ENCODE results near the gene NUDT17.
A peak's percentile ranks its signal among the peaks of the same experiment; 100 is the strongest.
"Not testable (repeated sequence)": the region's sequence is repeated elsewhere in the genome, so short reads cannot be mapped to it uniquely, and the experiment has no call there.

The NUDT17 gene, protein sequence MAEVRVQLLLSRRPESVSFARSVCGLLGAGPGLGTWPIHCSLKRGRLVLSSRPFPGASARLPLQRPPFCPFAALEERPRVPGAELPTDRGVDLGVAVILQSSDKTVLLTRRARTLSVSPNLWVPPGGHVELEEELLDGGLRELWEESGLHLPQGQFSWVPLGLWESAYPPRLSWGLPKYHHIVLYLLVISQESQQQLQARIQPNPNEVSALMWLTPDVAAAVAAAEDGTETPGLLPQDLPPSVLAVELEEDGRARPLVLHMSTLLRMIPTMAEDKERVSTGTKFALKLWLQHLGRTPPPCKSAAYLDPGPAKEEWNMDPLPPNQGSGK

DNA sequence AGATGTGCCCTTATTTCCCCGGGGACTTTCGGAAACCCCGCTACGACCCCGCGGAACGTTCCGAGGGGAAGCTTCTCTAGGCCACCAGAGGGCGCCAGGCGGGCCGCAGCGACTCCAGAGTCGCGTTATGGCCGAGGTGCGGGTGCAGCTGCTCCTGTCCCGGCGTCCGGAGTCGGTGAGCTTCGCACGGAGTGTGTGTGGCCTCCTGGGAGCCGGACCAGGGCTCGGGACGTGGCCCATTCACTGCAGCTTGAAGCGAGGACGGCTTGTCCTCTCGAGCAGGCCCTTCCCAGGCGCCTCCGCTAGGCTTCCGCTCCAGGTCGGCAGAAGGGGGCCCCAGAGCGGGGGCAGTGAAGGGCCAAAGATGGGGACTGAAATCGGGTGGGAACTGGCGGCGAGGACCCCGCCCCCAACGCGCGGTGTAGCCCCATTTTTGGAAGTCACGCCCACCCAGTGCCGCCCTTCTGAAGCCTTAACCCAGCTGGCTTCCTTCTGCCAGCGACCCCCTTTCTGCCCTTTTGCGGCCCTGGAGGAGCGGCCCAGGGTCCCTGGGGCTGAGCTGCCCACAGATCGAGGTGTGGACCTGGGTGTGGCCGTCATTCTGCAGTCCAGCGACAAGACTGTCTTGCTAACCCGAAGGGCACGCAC, at the start of gene NUDT17:
NUDT17 (plus strand) TSS at position 117 of the 648 bp plus-strand sequence; CDS start at position 128, 11 bp downstream.
- peak; percentile 89 for DNase-seq

DNA sequence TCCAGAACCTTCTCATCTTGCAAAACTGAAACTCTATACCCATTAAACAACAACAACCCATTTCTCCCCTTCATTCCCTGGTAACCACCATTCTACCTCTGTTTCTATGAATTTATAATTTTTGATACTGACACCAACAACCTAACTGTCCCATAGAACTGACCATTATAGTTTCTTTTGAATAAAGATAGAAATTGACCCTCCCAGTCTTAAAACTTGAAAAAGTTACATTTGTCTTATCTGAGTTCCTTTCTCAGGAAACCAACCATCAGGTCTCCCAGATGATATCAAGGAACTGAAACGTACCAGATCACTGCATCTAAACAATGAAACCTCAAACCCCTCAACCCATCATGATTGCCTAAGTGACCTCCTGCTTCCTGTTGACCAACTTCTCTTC, 48.7 kb upstream of the NUDT17 start:
- DNase-seq, result no peak

DNA sequence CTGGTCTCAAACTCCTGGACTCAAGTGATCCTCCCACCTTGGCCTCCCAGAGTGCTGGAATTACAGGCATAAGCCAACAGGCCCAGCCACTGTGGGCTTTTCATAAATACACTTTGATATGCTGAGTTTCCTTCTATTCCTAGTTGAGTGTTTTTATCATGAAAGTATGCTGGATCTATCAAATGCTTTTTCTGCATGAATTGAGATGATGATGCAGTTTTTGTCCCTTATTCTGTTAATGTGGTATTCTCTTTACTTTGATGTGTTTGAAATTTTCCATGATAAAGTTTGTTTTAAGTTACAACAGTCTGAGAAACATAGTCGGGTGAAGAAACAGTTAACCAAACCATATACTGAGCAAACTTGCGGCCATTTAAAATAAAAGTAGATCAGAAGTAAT, 45.6 kb upstream of the NUDT17 start:
- no peak for DNase-seq

DNA sequence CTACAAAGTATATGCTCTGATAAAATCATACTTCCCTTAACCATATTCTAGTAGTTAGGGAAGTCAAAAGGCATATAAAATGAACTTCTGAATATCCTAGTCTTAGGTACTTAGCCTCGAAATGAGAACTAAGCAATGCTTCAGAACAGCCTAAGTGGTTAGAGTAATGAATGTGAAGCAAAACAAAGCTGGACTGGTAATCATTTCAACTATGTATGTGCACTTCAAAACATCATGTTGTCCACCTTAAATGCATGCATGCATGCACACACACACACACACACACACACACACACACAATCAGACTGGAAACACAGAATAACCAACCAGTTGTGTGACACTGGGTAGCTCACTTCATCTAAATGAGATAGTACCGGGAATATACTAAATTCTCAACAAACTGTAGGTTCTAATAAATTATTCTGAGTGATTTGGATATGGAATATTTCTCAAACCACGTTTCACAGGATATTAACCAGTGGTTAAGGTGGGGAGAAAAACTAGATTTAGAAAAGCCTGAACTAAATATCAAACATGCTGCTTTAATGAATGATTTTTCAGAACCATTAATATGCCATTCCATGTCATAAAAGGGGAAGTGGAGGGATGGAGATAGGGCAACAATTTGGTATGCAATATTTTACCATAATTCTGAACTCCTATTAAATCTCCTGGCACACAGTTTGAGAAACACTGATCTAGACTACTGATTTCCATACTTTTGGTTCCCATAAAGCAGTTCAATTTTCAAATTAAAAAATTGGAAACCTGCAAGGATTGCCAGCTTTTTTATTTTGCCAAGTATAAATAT, 41.0 kb upstream of the NUDT17 start:
- DNase-seq, result no peak

DNA sequence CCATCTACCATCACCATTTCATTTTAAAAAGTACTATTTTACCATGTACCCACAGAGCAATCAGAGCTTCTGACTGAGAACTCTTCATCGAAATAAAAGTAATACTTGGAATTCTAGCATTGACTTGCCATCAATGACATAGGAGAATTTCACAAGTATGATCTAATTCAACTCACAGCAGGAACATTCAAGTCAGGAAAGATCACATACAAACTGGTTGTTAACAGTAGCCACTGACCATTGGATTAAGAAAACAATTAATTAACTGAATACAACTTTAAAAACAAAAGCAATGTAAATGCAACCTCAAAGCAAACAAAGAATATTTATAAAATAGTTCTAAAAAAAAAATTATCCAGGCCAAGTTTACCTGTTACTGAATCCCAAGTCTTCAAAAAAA, 40.4 kb upstream of the NUDT17 start:
- DNase-seq, result no peak

DNA sequence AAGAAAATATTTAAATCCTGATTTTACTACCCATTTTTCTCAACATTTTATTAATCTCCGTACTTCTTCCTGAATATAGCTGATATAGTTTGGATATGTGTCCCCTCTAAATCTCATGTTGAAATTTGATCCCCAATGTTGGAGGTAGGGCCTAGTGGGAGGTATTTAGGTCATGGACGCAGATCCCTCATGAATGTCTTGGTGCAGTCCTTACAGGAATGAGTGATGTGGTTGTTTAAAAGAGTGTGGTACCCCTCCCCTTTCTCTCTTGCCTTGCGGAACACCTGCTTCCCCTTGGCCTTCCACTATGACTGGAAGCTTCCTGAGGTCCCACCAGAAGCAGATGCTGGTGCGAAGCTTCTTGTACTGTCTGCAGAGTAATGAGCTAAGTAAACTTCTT, 39.0 kb upstream of the NUDT17 start:
- DNase-seq, result no peak

DNA sequence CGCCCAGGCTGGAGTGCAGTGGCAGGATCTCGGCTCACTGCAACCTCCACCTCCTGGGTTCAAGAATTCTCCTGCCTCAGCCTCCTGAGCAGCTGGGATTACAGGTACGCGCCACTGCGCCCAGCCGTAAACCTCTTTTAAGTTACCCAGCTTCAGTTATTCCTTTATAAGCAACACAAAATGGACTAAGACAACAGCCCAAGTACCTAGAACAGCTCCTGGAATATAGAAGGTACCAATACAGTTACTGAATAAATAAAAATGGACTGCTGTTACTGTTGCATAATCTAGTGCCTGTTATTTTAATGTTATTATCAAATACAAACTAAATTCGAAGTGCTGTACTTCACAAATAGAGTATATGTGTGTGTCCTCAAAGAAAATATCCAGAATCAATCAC, 38.6 kb upstream of the NUDT17 start:
- DNase-seq, result no peak

DNA sequence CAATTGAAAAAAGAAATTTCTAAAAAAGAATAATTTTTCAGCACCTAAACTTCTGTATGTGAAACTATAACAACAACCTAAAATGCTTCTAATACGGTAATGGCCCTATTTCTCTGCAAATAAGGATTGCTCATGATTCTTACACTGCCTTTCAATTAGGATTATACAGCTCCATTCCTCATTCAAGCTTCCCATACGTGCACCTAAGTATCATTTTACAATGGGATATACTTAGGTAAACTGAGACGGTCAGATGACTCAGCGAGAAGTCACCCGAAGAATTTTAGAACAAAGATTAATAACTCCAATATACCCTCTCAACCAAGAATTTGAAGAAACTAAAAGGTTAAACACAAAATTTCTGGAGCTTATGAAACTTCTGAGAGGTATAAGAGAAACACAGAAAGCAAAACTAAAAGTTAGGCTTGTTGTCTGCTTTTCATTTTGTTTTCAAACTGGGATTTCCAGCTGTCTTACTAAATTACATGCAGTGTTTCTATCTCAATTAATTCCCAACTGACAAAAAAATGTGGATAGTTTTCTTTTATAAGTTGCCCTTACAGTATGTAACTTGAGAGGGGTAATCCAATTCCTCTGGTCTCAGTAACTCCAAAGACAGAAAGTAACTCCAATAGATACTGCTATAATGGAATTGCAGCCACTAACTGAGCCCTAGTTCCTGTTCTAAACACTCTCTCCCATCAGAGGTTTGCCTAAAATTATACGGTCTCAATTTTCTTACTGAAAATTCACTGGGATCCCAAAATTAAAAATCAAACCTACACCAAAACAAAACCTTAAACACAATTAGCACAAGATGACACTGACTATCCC, 32.2 kb upstream of the NUDT17 start:
- not testable (repeated sequence) for DNase-seq

DNA sequence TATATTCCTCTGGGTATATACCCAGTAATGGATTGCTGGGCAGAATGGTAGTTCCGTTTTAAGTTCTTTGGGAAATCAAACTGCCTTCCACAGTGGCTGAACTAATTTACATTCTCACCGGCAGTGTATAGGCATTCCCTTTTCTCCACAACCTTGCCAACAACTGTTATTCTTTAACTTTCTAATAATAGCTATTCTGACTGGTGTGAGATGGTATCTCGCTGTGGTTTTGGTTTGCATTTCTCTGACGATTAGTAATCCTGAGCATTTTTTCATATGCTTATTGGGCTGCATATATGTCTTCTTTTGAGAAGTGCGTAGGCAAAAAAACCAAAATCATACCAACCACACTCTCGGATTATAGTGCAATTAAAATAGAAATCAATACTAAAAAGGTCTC, 27.3 kb upstream of the NUDT17 start:
- DNase-seq, result not testable (repeated sequence)

DNA sequence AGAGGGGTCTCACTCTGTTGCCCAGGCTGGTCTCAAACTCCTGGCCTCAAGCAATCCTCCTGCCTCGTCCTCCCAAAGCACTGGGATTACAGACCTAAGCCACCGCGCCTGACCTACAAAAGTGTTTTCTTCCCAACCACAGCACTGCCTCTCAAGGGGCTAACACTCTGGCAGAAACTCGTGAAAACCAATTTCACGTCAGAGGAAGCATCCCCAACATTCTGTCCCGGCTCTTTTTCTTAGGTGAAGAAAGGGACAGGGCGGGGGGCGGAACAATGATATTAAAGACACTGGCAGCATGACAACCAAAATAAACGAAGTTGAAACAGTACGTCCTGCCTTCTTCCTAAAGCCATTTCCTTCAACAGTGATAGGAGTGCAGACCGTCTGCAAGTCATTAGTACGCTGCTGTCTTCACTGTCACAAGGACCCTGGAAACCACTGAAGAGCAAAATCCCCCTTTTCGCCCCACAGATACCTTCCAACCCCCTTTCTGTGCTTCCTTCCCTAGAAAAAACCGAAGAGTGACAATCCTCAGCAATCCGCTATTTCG, 22.6 kb upstream of the NUDT17 start:
- not testable (repeated sequence) for DNase-seq

DNA sequence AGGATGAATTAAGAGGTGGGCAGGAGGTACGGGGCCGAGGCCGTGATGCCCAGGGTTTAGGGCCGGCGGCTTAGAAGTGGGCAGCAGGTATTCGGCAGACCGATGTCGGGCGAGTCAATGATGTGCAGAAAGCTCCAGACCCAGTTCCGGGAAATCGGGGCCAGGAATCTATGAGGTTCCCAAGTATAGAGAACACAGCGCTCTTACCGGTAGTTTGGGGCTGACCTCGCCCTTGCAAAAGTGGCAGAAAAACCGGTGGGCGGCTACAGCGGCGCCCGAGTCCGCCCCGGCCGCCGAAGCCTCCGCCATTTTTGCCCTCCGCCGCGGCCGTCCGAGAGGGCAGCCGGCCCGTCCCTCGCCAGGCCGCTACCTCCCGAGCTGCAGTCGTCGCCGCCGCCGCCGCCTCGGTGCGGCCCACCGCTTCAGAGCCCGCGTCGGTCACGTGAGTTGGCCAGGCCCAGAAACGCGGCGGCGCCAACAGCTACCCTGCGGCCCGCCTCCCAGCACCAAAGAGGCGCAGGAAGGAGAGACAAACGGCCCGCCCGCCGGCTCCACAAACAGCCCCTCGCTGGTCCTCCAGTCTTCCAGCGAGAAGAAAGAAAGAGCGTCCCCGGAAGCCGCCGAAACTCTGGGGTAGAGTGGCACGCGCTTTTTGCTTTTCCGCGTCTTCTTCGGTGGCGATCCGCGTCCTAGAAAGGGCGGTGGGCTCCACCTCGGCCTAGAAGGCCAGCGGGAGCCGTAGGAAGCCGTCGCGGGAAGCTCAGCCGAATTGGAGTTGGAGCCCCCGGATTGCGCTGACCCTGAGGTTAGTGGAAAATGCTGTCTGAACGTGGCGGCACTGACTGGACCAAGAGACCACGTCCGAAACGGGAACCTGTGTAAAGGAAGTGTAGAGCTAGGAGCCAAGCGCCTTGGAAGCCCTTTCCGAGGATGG, 21.6 kb upstream of the NUDT17 start, which contains the start of the genes POLR3C and RNF115:
POLR3C (plus strand) TSS at position 636 of the 934 bp plus-strand sequence. CDS start 1,577 bp downstream, outside the sequence.
RNF115 (minus strand) TSS at position 531 of the 934 bp plus-strand sequence; CDS start at position 309, 222 bp downstream.
- DNase-seq, result peak; percentile 96

DNA sequence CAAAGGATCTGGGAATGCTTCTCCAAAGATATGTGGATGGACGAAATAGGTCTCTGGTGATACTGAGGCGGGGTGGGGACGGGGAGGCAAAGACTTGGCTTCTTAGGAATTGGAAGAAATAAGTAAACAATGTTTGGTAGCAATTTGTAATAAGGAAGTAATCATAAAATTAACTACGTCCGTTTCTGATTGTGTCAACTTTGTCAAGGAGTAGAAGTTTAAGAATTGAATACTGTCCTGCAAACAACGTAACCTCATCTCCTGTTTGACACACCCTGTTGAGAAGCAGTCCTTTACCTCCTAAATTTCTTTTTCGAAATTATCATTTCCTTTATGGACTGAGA, 21.0 kb upstream of the NUDT17 start:
- no peak for DNase-seq

DNA sequence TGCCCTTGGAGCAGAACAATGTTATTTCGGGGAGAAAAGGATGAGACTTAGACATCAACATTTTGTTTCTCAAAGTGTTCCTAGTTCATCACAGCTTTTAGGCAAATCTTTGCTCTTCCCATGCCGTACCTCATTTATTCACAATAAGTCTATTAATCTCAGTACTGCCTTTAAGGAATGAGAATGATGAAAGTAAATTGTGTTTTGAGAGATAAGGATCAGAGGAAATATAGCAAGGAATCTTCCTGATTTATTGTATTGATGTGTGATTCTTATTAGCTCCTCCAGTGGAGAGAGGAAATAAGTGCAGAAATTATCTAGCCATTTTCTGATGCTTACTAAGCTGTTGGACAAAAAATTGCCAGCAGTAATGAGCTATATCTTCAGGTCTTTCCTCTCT, 19.4 kb upstream of the NUDT17 start:
- no peak for DNase-seq

DNA sequence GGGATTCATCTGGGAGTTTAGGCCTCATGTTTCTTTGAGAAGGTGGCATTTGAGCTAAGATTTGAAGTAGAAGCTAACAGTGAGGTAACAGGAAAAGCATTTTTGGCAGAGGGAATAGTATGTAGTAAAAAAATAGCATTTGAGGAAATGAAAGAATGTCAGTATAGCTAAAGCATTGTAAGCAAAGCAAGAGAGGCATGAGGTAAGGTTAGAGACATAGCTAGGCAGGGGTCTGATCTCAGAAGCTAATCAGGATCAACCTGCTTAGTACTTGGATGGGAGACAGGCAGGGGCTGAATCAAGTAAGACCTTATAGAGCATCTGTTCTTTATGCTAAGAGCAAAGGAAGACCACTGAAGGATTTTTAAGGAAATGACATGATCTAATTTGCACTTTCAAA, 17.5 kb upstream of the NUDT17 start:
- no peak for DNase-seq

DNA sequence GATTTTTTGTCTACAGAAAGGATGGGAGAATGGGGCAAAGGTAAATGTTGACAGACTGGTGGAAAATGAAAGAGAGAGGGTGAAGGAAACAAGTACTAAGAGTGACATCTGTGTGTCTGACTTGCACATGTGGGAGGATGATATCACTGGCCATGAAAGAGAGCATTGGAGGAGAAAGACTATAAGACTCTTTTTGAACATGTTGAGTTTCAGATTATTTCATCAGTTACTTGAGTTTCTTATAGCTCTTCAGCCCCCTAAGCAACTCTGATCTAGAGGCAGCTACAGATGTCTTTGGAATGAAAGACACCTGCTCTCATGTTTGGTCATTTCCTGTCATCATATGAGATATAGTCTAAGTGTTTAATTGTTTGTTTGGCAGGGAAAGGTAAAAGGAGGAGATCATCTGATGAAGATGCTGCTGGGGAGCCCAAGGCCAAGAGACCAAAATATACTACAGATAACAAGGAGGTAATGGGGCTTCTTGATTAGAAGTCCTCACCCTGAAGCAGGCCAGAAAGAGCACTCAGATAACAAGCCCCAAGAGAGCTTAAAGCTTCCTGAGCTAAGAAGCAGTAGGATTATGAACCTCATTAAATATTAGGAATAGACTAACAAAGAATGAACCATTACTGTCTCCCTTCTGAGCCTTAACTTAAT, 16.9 kb upstream of the NUDT17 start:
- DNase-seq, result no peak

DNA sequence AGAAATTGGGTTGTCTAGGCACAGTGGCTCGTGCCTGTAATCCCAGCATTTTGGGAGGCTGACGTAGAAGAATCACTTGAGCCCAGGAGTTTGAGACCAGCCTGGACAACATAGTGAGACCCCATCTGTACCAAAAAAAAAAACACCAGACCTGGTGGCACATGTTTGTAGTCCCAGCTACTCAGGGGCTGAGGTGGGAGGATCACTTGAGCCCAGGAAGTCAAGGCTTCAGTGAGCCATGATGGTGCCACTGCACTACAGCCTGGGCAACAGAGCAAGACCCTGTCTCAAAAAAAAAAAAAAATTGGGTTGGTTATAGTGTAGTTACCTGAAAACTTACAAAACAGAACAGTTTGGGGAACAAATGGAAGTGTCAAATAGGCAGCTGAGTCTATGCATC, 14.6 kb upstream of the NUDT17 start:
- DNase-seq, result not testable (repeated sequence)

DNA sequence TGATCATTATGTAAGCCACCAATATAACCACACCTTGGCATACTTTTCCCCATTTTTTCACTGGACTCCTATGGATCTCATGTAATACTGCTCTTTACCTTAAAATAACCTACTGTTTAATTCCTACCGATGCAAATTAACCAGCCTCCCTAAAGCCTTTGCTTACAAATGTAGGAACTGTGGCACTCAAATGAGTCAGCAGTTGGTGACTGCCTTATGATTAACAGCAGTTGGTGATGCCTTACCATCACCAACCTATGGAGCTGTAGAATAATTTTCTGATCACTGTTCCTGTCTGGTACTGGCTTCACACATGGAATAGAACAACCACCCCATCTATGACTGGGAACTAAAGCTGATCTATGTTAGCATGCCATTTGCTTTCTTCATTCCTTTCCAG, 7.8 kb upstream of the NUDT17 start:
- no peak for DNase-seq

DNA sequence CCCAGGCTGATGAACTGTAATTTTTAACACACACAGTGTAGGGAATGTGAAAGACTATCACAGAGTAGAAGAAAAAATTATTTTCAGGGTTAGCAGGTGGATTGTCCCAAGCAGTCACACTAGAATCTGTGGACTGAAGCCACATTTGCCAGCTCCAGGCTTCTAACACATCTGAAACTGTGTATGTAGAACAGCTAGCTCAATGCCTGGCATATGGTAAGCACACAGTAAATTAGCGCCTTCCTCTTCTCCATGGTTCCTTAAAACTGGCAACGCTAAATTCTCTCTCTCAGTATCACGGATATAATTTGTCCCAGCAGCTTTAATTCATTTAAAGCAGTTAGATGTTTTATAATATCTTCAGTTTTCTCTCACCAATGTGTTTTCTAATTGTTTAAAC, 2.4 kb upstream of the NUDT17 start:
- no peak for DNase-seq

DNA sequence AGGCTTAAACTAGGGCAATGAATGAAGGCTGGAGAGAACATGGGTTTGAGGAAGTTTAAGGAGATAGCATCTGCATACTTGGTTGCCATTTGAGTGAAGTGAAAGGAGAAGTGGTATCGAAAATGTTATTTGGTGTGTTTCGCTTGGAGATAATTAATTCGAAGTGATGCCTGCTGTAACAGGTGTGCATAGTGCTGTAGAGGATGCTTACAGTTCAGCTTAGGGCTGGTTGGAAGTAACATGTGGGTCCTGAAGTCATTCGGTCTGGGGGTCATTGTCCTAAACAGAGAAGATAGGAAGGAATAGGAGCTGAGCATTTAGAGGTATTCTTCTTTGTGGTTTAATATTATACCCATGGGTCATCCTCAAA, 301 bp upstream of the NUDT17 start:
- DNase-seq, result no peak

DNA sequence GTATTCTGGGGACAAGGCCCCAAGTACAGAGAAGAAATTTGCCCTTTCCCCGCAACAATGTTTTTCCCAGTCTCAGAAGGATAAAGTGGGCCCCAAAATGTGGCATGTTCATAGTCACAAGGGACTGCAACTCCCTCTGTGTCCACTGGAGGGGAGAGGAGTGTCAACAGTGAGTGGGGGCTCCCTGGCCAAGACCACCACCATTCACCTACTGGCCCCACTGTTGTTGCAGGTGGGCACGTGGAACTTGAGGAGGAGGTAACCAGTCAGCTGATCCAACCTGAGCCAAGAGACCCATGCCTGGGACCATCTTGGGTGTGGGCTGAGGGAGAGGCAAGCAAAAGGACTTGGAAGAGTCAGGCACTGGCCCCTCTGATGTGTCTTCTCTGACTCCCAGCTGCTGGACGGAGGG, 777 bp downstream of the NUDT17 start:
- peak; percentile 54 for DNase-seq

DNA sequence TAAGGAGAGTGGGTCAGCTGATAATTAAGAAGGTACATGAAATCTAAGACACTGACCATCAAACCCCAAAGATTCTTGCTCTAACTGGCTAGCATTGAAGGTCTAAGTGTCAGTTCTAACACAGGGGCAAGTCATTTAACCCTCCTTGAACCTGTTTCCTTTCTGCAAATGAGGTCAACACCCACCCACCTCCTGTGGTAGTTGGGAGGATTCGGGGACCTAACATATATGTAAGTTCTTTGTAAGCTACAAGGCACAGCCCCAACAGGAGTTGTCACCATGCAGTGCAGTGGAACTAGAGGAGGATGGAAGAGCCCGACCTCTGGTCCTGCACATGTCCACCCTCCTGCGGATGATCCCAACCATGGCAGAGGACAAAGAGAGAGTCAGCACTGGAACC, 2.4 kb downstream of the NUDT17 start:
- no peak for DNase-seq
